Mesendoderm (in vitro differentiated cells): Measurements from ENCODE around the gene MCM10.
"Not testable (repeated sequence)": the region's sequence is repeated elsewhere in the genome, so short reads cannot be mapped to it uniquely, and the experiment has no call there.

Source experiments
- DNase-seq: peaks from one replicate; pipeline ENCODE4 v3.0.0; 2013
- H2AK5ac ChIP-seq: 2 replicates; pipeline ENCODE4 v1.6.1; 2013; ENCODE audit warnings: low read length, inconsistent platforms
- H2BK120ac ChIP-seq: 2 replicates; pipeline ENCODE4 v1.6.1; 2013; ENCODE audit warnings: low read depth, mild to moderate bottlenecking, low read length, moderate library complexity, mixed read lengths
- H2BK15ac ChIP-seq: replicated peaks from 2 replicates; pipeline ENCODE4 v1.6.1; 2013; ENCODE audit warnings: low read depth, mild to moderate bottlenecking, moderate library complexity
- H2BK5ac ChIP-seq: 2 replicates; pipeline ENCODE4 v1.6.1; 2013; ENCODE audit warnings: low read length, inconsistent platforms
- H3K18ac ChIP-seq: 2 replicates; pipeline ENCODE4 v1.6.1; 2013; ENCODE audit warnings: mild to moderate bottlenecking, low read length, mixed read lengths
- H3K23ac ChIP-seq: one replicate; pipeline ENCODE4 v1.6.1; 2013; ENCODE audit warnings: low read length
- H3K27ac ChIP-seq: 2 replicates; pipeline ENCODE4 v1.5.1; 2013; ENCODE audit warnings: low read depth, mild to moderate bottlenecking, inconsistent platforms, low read length, moderate library complexity
- H3K27me3 ChIP-seq: 2 replicates; pipeline ENCODE4 v1.6.1; 2013; ENCODE audit warnings: low read length, control low read depth, mild to moderate bottlenecking, inconsistent platforms; ENCODE audit not compliant: insufficient read depth, poor library complexity
- H3K36me3 ChIP-seq: 2 replicates; pipeline ENCODE4 v1.6.1; 2013; ENCODE audit warnings: low read length, inconsistent platforms; ENCODE audit not compliant: control insufficient read depth, insufficient read depth
- H3K4ac ChIP-seq: one replicate; pipeline ENCODE4 v1.6.1; 2013; ENCODE audit warnings: low read depth, mild to moderate bottlenecking, low read length, moderate library complexity
- H3K4me1 ChIP-seq: 2 replicates; pipeline ENCODE4 v1.6.1; 2013; ENCODE audit warnings: low read depth, low read length, inconsistent platforms; ENCODE audit not compliant: control insufficient read depth
- H3K4me2 ChIP-seq: 2 replicates; pipeline ENCODE4 v1.6.1; 2013; ENCODE audit warnings: low read length
- H3K4me3 ChIP-seq: 2 replicates; pipeline ENCODE4 v1.5.1; 2013; ENCODE audit warnings: mild to moderate bottlenecking, low read length
- H3K56ac ChIP-seq: one replicate; pipeline ENCODE4 v1.6.1; 2013; ENCODE audit warnings: low read length
- H3K79me1 ChIP-seq: 2 replicates; pipeline ENCODE4 v1.6.1; 2013; ENCODE audit warnings: low read length, inconsistent platforms
- H3K79me2 ChIP-seq: 2 replicates; pipeline ENCODE4 v1.6.1; 2013; ENCODE audit warnings: mild to moderate bottlenecking, low read length; ENCODE audit not compliant: control insufficient read depth, insufficient read depth
- H3K9ac ChIP-seq: 2 replicates; pipeline ENCODE4 v1.6.1; 2013; ENCODE audit warnings: low read length, inconsistent platforms
- H4K5ac ChIP-seq: one replicate; pipeline ENCODE4 v1.6.1; 2013; ENCODE audit warnings: low read length
- H4K8ac ChIP-seq: one replicate; pipeline ENCODE4 v1.6.1; 2013; ENCODE audit warnings: low read depth, mild to moderate bottlenecking, control low read depth, low read length, moderate library complexity
- WGBS: extraction: QIAGEN DNeasy Blood & Tissue Kit; methylation state at CpG from one replicate; pipeline ENCODE4 v1.1.7; 2013; ENCODE audit warnings: low lambda C conversion rate, missing lambda C conversion rate; ENCODE audit not compliant: insufficient coverage; ENCODE audit errors: extremely low coverage; 5-methylcytosine and 5-hydroxymethylcytosine counted together

The MCM10 gene

DNA sequence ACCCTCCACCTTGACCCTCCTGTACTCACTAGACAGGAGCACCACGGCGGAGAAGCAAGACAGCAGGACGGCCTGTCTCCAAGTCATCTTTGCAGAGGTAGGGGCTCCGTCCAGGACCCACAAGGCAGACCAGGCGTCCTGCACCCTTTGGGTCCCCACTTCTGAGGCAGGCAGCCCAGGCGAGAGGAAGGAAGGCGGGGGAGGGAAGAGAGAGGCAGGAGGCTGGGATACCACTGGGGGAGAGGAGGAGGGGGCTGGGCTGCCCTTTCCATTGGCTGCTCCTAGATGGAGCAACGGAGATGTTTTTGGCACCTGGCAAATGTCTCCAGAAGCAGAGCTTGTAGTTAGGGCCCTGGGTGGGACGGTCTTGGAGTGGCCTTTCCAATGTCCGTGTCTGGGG is 72.8 kb downstream of the MCM10 start, which contains the start of gene UCMA:
Gene UCMA, minus strand, starts transcription at position 203 of the 400 bp plus-strand sequence. Its CDS starts 116 bp downstream, at position 87.
- H4K8ac ChIP-seq = no peak within 1 kb of the TSS
- H3K79me2 ChIP-seq = no peaks in the 10 kb centered on the region
- no peak for DNase-seq
- no CpG with 5 or more reads among the region's 10 CpGs for WGBS
- H3K36me3 ChIP-seq = no peaks in the 10 kb centered on the region
- H4K5ac ChIP-seq = no peak within 1 kb of the TSS
- H2BK120ac ChIP-seq = no peak within 1 kb of the TSS
- no peak within 1 kb of the TSS for H2AK5ac ChIP-seq
- H3K4ac ChIP-seq = no peak within 1 kb of the TSS
- H3K4me1 ChIP-seq = no peaks in the 10 kb centered on the region
- no peak within 1 kb of the TSS for H3K27ac ChIP-seq
- H3K4me3 ChIP-seq = no peak within 1 kb of the TSS
- H3K18ac ChIP-seq = no peak within 1 kb of the TSS
- no peaks in the 10 kb centered on the region for H3K27me3 ChIP-seq
- H3K56ac ChIP-seq = no peak within 1 kb of the TSS
- no peak within 1 kb of the TSS for H3K9ac ChIP-seq
- no peak within 1 kb of the TSS for H2BK5ac ChIP-seq
- no peak within 1 kb of the TSS for H3K4me2 ChIP-seq
- no peak within 1 kb of the TSS for H2BK15ac ChIP-seq
- no peaks in the 10 kb centered on the region for H3K79me1 ChIP-seq
- H3K23ac ChIP-seq = no peak within 1 kb of the TSS

DNA sequence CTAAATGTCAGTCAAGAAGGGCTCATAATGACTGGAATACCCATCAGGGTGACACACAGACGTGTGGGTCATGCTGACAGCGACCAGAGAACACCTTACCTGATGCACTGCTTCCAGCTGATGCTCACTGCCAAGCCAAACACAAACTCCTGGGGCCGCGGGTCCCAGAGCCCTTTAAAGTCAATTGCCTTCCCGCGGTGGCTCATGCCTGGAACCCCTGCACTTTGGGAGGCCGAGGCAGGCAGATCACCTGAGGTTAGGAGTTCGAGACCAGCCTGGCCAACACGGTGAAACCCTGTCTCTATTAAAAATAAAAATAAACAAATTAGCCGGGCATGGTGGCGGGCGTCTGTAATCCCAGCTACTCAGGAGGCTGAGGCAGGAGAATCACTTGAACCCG is 73.4 kb downstream of the MCM10 start:
- not testable (repeated sequence) for H4K5ac ChIP-seq, H3K4me2 ChIP-seq, H2BK15ac ChIP-seq, H3K27ac ChIP-seq, H2AK5ac ChIP-seq, H3K79me2 ChIP-seq, H3K4ac ChIP-seq, H3K4me3 ChIP-seq, H3K18ac ChIP-seq, H3K4me1 ChIP-seq, H3K36me3 ChIP-seq, H4K8ac ChIP-seq, H2BK5ac ChIP-seq, H3K27me3 ChIP-seq, H3K9ac ChIP-seq, DNase-seq, H3K23ac ChIP-seq, H2BK120ac ChIP-seq, H3K79me1 ChIP-seq, H3K56ac ChIP-seq
- no CpG with 5 or more reads among the region's 13 CpGs for WGBS

- Histone ChIP-seq H3K27me3 (no peaks in the 10 kb centered on the region), H4K5ac (no peak overlapping the region), H4K8ac (no peak overlapping the region), H3K36me3 (no peaks in the 10 kb centered on the region), H3K4me1 (no peaks in the 10 kb centered on the region), H2BK15ac (no peak overlapping the region), H2BK5ac (no peak overlapping the region), H3K56ac (no peak overlapping the region), H3K23ac (no peak overlapping the region), H3K18ac (no peak overlapping the region), H3K4me3 (no peak overlapping the region), H3K79me1 (no peaks in the 10 kb centered on the region), H2BK120ac (no peak overlapping the region), H3K27ac (no peak overlapping the region), H3K4me2 (no peak overlapping the region), H3K79me2 (no peaks in the 10 kb centered on the region), H3K4ac (no peak overlapping the region), H2AK5ac (no peak overlapping the region), H3K9ac (no peak overlapping the region)
- DNase-seq = no peak
- no CpG with 5 or more reads among the region's 8 CpGs for WGBS
These were observed 75.3 kb downstream of the MCM10 start for GRCh38 chr10:13236638-13237037.

- Histone ChIP-seq H3K79me2 (no peaks in the 10 kb centered on the region), H3K27ac (no peak overlapping the region)
- WGBS = no CpG with 5 or more reads among the region's 16 CpGs
These were observed 77.1 kb downstream of the MCM10 start for GRCh38 chr10:13238271-13239077.

DNA sequence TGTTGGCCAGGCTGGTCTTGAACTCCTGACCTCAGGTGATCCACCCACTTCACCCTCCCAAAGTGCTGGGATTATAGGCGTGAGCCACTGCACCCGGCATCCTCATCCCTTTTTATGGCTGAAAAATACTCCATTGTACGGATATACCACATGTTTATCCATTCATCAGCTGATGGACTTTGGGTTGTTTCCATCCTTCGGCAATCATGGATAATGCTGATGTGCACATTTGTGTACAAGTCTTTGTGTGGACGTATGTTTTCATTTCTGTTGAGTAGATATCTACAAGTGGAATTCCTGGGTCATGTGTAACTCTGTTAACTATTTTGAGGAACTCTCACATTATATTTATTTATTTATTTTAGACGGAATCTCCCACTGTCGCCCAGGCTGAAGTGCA is 78.6 kb downstream of the MCM10 start:
- Histone ChIP-seq H3K23ac (no peak overlapping the region), H3K4me2 (no peak overlapping the region), H4K8ac (no peak overlapping the region), H4K5ac (no peak overlapping the region), H3K27ac (no peak overlapping the region), H3K79me2 (no peaks in the 10 kb centered on the region), H3K4ac (no peak overlapping the region), H3K18ac (no peak overlapping the region), H3K56ac (no peak overlapping the region), H3K4me1 (no peaks in the 10 kb centered on the region), H3K79me1 (no peaks in the 10 kb centered on the region), H3K4me3 (no peak overlapping the region), H3K27me3 (no peaks in the 10 kb centered on the region), H2BK5ac (no peak overlapping the region), H2BK15ac (no peak overlapping the region), H2AK5ac (no peak overlapping the region), H3K9ac (no peak overlapping the region), H2BK120ac (no peak overlapping the region), H3K36me3 (no peaks in the 10 kb centered on the region)
- WGBS = no CpG with 5 or more reads among the region's 7 CpGs
- DNase-seq = no peak

More at GRCh38 chr10:13238271-13239077, 77.1 kb downstream of the MCM10 start:
- no peak overlapping the region for H3K4me2 ChIP-seq
- H3K27me3 ChIP-seq = no peaks in the 10 kb centered on the region
- no peaks in the 10 kb centered on the region for H3K4me1 ChIP-seq
- H2BK5ac ChIP-seq = no peak overlapping the region
- no peak overlapping the region for H3K23ac ChIP-seq
- no peak overlapping the region for H3K18ac ChIP-seq
- no peaks in the 10 kb centered on the region for H3K79me1 ChIP-seq
- H2BK15ac ChIP-seq = no peak overlapping the region
- no peak overlapping the region for H3K9ac ChIP-seq
- H3K36me3 ChIP-seq = no peaks in the 10 kb centered on the region
- no peak overlapping the region for H3K56ac ChIP-seq
- no peak overlapping the region for H3K4me3 ChIP-seq
- no peak for DNase-seq
- no peak overlapping the region for H4K8ac ChIP-seq
- no peak overlapping the region for H2BK120ac ChIP-seq
- H4K5ac ChIP-seq = no peak overlapping the region
- H3K4ac ChIP-seq = no peak overlapping the region
- H2AK5ac ChIP-seq = no peak overlapping the region

- DNase-seq = no peak
- H3K18ac ChIP-seq = no peak overlapping the region
These were observed 80.3 kb downstream of the MCM10 start for GRCh38 chr10:13241613-13242012.

More at GRCh38 chr10:13241613-13242012, 80.3 kb downstream of the MCM10 start:
- no peak overlapping the region for H2BK120ac ChIP-seq
- no peaks in the 10 kb centered on the region for H3K79me2 ChIP-seq
- no peak overlapping the region for H3K4me2 ChIP-seq
- H3K56ac ChIP-seq = no peak overlapping the region
- H3K9ac ChIP-seq = no peak overlapping the region
- H3K27ac ChIP-seq = no peak overlapping the region
- no peak overlapping the region for H3K23ac ChIP-seq
- no peaks in the 10 kb centered on the region for H3K79me1 ChIP-seq
- no peaks in the 10 kb centered on the region for H3K27me3 ChIP-seq
- WGBS = no CpG with 5 or more reads among the region's 3 CpGs
- H2BK5ac ChIP-seq = no peak overlapping the region
- H3K4ac ChIP-seq = no peak overlapping the region
- no peak overlapping the region for H2AK5ac ChIP-seq
- H3K4me1 ChIP-seq = no peaks in the 10 kb centered on the region
- no peak overlapping the region for H4K8ac ChIP-seq
- H2BK15ac ChIP-seq = no peak overlapping the region
- H3K4me3 ChIP-seq = no peak overlapping the region
- H3K36me3 ChIP-seq = no peaks in the 10 kb centered on the region
- no peak overlapping the region for H4K5ac ChIP-seq
